Measurements from ENCODE around the gene ZNF581. TPM values are rescaled to one million over a fixed set of nuclear protein-coding genes. Genes with fewer than 3 reads are reported as not detected.

The ZNF581 gene
- total RNA-seq: 10 to 100 TPM in 3 of 4 donors, 1 to 10 TPM in 1; 8.4 to 17.5 (median 11.4) TPM

- peak within 1 kb of the TSS; percentile 89 to 95 for H3K4me3 ChIP-seq
- H3K4me1 ChIP-seq: peaks cover 3 to 94% (median 50%) of the 10 kb centered on the region in 3 donors
- H3K36me3 ChIP-seq: peaks cover 0 to 19% of the 10 kb centered on the region in 2 donors
- 0 to 2% methylated on average over 10 to 15 of the region's 56 CpGs for WGBS, 2 donors (ENCODE audit: low coverage in 1 of 2)
- H3K9me3 ChIP-seq: no peaks in the 10 kb centered on the region
- H3K27ac ChIP-seq: peak within 1 kb of the TSS; percentile 70 to 96 (median 93)
- TF ChIP-seq CTCF (IDR thresholded peaks at IDR 0.05) (no peak), POLR2A (IDR thresholded peaks at IDR 0.05) (peak in 1 of 2 donors; percentile 11), EP300 (IDR thresholded peaks at IDR 0.05) (no peak), POLR2AphosphoS5 (IDR thresholded peaks at IDR 0.05) (peak; percentile 67)
- no peaks in the 10 kb centered on the region for H3K27me3 ChIP-seq
- ATAC-seq: peak; percentile 61
Measured at GRCh38 chr19:55643003-55643886, at the start of gene ZNF581. ZNF581 (plus strand) TSS chr19:55643649; CDS start chr19:55644572, 923 bp downstream.

- H3K27me3 ChIP-seq: no peaks in the 10 kb centered on the region
- peaks cover 0 to 9% (median 0%) of the 10 kb centered on the region in 3 donors for H3K4me1 ChIP-seq
- no peak for TF ChIP-seq CTCF (IDR thresholded peaks at IDR 0.05)
- TF ChIP-seq POLR2AphosphoS5 (IDR thresholded peaks at IDR 0.05): no peak
- no peak for TF ChIP-seq POLR2A (IDR thresholded peaks at IDR 0.05)
- no peak for TF ChIP-seq EP300 (IDR thresholded peaks at IDR 0.05)
- peaks cover 0 to 51% of the 10 kb centered on the region in 2 donors for H3K36me3 ChIP-seq
- no peak for ATAC-seq
- WGBS, 2 donors (ENCODE audit: low coverage in 1 of 2): 86 to 89% methylated on average over 4 of the region's 4 CpGs
- no peaks in the 10 kb centered on the region for H3K9me3 ChIP-seq
- no peak overlapping the region for H3K27ac ChIP-seq
- no peak overlapping the region for H3K4me3 ChIP-seq
Measured at GRCh38 chr19:55594996-55595545, 48.4 kb upstream of the ZNF581 start.

- H3K4me3 ChIP-seq: no peak overlapping the region
- ATAC-seq: no peak
- H3K27me3 ChIP-seq: no peaks in the 10 kb centered on the region
- H3K36me3 ChIP-seq: peaks cover 0 to 51% of the 10 kb centered on the region in 2 donors
- no peak overlapping the region for H3K27ac ChIP-seq
- H3K9me3 ChIP-seq: no peaks in the 10 kb centered on the region
- H3K4me1 ChIP-seq: peaks cover 0 to 17% (median 5%) of the 10 kb centered on the region in 3 donors
- TF ChIP-seq POLR2AphosphoS5 (IDR thresholded peaks at IDR 0.05): no peak
- no peak for TF ChIP-seq CTCF (IDR thresholded peaks at IDR 0.05)
- TF ChIP-seq EP300 (IDR thresholded peaks at IDR 0.05): no peak
- no peak for TF ChIP-seq POLR2A (IDR thresholded peaks at IDR 0.05)
- 93% methylated on average over 3 of the region's 3 CpGs; no CpG with 5 or more reads in 1 of the 2 donors for WGBS, 2 donors (ENCODE audit: low coverage in 1 of 2)
Measured at GRCh38 chr19:55596304-55596703, 47.1 kb upstream of the ZNF581 start.

- 92 to 98% methylated on average over 2 to 10 of the region's 30 CpGs for WGBS, 2 donors (ENCODE audit: low coverage in 1 of 2)
- TF ChIP-seq EP300 (IDR thresholded peaks at IDR 0.05) (no peak), CTCF (IDR thresholded peaks at IDR 0.05) (no peak), POLR2AphosphoS5 (IDR thresholded peaks at IDR 0.05) (no peak), POLR2A (IDR thresholded peaks at IDR 0.05) (no peak)
- no peak for ATAC-seq
Measured at GRCh38 chr19:55597501-55597921, 45.9 kb upstream of the ZNF581 start.

More at GRCh38 chr19:55597501-55597921, 45.9 kb upstream of the ZNF581 start:
- no peaks in the 10 kb centered on the region for H3K9me3 ChIP-seq
- peaks cover 0 to 21% (median 6%) of the 10 kb centered on the region in 3 donors for H3K4me1 ChIP-seq
- no peak overlapping the region for H3K27ac ChIP-seq
- H3K4me3 ChIP-seq: no peak overlapping the region
- H3K27me3 ChIP-seq: no peaks in the 10 kb centered on the region
- peaks cover 0 to 48% of the 10 kb centered on the region in 2 donors for H3K36me3 ChIP-seq

Measured in gastroesophageal sphincter (tissue), 4 donors.